BJ (cell line): Measurements from ENCODE around the gene SMIM27. TPM values are rescaled to one million over a fixed set of nuclear protein-coding genes. Genes with fewer than 3 reads are reported as not detected.
"Not testable (repeated sequence)": the region's sequence is repeated elsewhere in the genome, so short reads cannot be mapped to it uniquely, and the experiment has no call there.

ENCODE experiments used
- CTCF ChIA-PET: fragments of 350-600 bp; formaldehyde crosslinking; extraction: SDS; loops from one replicate; lab custom pipeline; 2021; ENCODE audit warnings: antibody characterized with exemption, inconsistent platforms; lab: Yijun Ruan, JAX
- POLR2A ChIA-PET: fragments of 300-600 bp; sonication (Branson Sonifier 250); formaldehyde crosslinking; extraction: SDS; loops from one replicate; lab custom pipeline; 2021; ENCODE audit warnings: antibody characterized with exemption; lab: Charles Lee
- DNase-seq: peaks from one replicate; pipeline ENCODE4 v3.0.0-alpha.2; 2011; ENCODE audit warnings: low read depth
- H3K27me3 ChIP-seq: 2 replicates; pipeline ENCODE4 v1.6.0; 2011; ENCODE audit warnings: low read length; ENCODE audit not compliant: control insufficient read depth, insufficient read depth
- H3K36me3 ChIP-seq: 2 replicates; pipeline ENCODE4 v1.5.1; 2011; ENCODE audit warnings: low read length; ENCODE audit not compliant: control insufficient read depth, insufficient read depth
- H3K4me3 ChIP-seq: 2 replicates; pipeline ENCODE4 v1.5.1; 2011; ENCODE audit warnings: low read depth, mild to moderate bottlenecking, control low read depth, low read length
- CTCF ChIP-seq: IDR thresholded peaks from 2 replicates; pipeline ENCODE4 v1.5.1; 2011; ENCODE audit warnings: low read depth, mild to moderate bottlenecking, control low read depth, inconsistent platforms, low read length, moderate library complexity; ENCODE audit not compliant: insufficient read depth
- polyA plus RNA-seq: library from polyadenylated mRNA; depleted of rRNA; stranded (reverse); fragments of >200 nt; gene quantifications from 2 replicates; pipeline ENCODE4 v1.2.3, GENCODE V29; 2011

Gene SMIM27
- polyA plus RNA-seq, 1 experiment = 7.6 TPM

GRCh38 chr9:32518276-32518675 lies 33.9 kb upstream of the SMIM27 start:
- no peak for TF ChIP-seq CTCF
- Histone ChIP-seq H3K27me3 (no peaks in the 10 kb centered on the region), H3K4me3 (no peak overlapping the region), H3K36me3 (no peaks in the 10 kb centered on the region)
- CTCF ChIA-PET = no interaction called here
- no peak for DNase-seq
- POLR2A ChIA-PET = no interaction called here

GRCh38 chr9:32523910-32524309 lies 28.2 kb upstream of the SMIM27 start:
- no peaks in the 10 kb centered on the region for H3K36me3 ChIP-seq
- CTCF ChIA-PET = interaction anchor here (3.6 kb wide), 1 partner anchor 145 kb away, joined by 41 read pairs; no protein-coding TSS in a partner anchor
- no peaks in the 10 kb centered on the region for H3K27me3 ChIP-seq
- H3K4me3 ChIP-seq = no peak overlapping the region
- no peak for DNase-seq
- POLR2A ChIA-PET = no interaction called here
- TF ChIP-seq CTCF = no peak

GRCh38 chr9:32524558-32524891 lies 27.6 kb upstream of the SMIM27 start:
- H3K4me3 ChIP-seq, DNase-seq, H3K36me3 ChIP-seq, POLR2A ChIA-PET, H3K27me3 ChIP-seq: not testable (repeated sequence)
- CTCF ChIA-PET = interaction anchor here (1.0 to 3.6 kb wide), 3 partner anchors 22 to 146 kb away, joined by 3 to 41 read pairs (median 3); partner anchors contain the start of gene NDUFB6

GRCh38 chr9:32524892-32525708 lies 27.0 kb upstream of the SMIM27 start:
- ChIA-PET POLR2A (no interaction called here), CTCF (interaction anchor here (1.0 to 3.6 kb wide), 7 partner anchors 9 to 443 kb away, joined by 3 to 41 read pairs (median 3); partner anchors contain the start of gene NDUFB6)
- Histone ChIP-seq H3K27me3 (no peaks in the 10 kb centered on the region), H3K36me3 (no peaks in the 10 kb centered on the region), H3K4me3 (peak overlapping the region; percentile 68)
- TF ChIP-seq CTCF = no peak
- DNase-seq = no peak

GRCh38 chr9:32525709-32526030 lies 26.5 kb upstream of the SMIM27 start:
- POLR2A ChIA-PET = no interaction called here
- CTCF ChIA-PET = interaction anchor here (1.0 to 3.6 kb wide), 7 partner anchors 9 to 442 kb away, joined by 3 to 41 read pairs (median 3); no protein-coding TSS in a partner anchor
- Histone ChIP-seq H3K27me3 (no peaks in the 10 kb centered on the region), H3K4me3 (peak overlapping the region; percentile 68), H3K36me3 (no peaks in the 10 kb centered on the region)
- TF ChIP-seq CTCF = no peak
- DNase-seq = no peak
